ENCODE data around the gene SPDYC.

SPDYC gene

GRCh38 chr11:65185869-65186341 lies 15.9 kb downstream of the SPDYC start:
- Histone ChIP-seq H3K4me2 (ENCODE audit: low read length) (no peak overlapping the region), H3K9me2 (ENCODE audit: low read depth, low read length) (no peaks in the 10 kb centered on the region), H3K9me3 (ENCODE audit: low read length) (no peaks in the 10 kb centered on the region), H3K9ac (ENCODE audit: low read length) (no peak overlapping the region), H2AFZ (ENCODE audit: low read length) (no peak overlapping the region), H3F3A (ENCODE audit: insufficient read depth, low read length) (no peaks in the 10 kb centered on the region), H3K4me1 (ENCODE audit: insufficient read depth, low read length, severe bottlenecking) (peaks cover 20% of the 10 kb centered on the region), H3K36me3 (ENCODE audit: insufficient read depth, low read length) (peaks cover 43% of the 10 kb centered on the region), H3K4me3 (ENCODE audit: low read depth, low read length, poor library complexity, severe bottlenecking) (no peak overlapping the region), H3K27me3 (ENCODE audit: insufficient read depth, low read length) (no peaks in the 10 kb centered on the region), H4K20me1 (ENCODE audit: insufficient read depth, low read length) (no peaks in the 10 kb centered on the region), H3K27ac (ENCODE audit: low read depth, low read length, poor library complexity, severe bottlenecking) (no peak overlapping the region), H3K79me2 (ENCODE audit: insufficient read depth, low read length) (no peaks in the 10 kb centered on the region)
- TF ChIP-seq CTCF (IDR thresholded peaks at IDR 0.05; ENCODE audit: low read length): peak; percentile 41
- TF ChIP-seq EZH2 (IDR thresholded peaks at IDR 0.05; ENCODE audit: borderline replicate concordance, low read length): no peak

GRCh38 chr11:65186701-65187100 lies 16.7 kb downstream of the SPDYC start:
- Histone ChIP-seq H4K20me1 (ENCODE audit: insufficient read depth, low read length) (no peaks in the 10 kb centered on the region), H3K9ac (ENCODE audit: low read length) (no peak overlapping the region), H3K4me3 (ENCODE audit: low read depth, low read length, poor library complexity, severe bottlenecking) (no peak overlapping the region), H3F3A (ENCODE audit: insufficient read depth, low read length) (no peaks in the 10 kb centered on the region), H3K27me3 (ENCODE audit: insufficient read depth, low read length) (no peaks in the 10 kb centered on the region), H3K4me1 (ENCODE audit: insufficient read depth, low read length, severe bottlenecking) (peaks cover 20% of the 10 kb centered on the region), H3K27ac (ENCODE audit: low read depth, low read length, poor library complexity, severe bottlenecking) (no peak overlapping the region), H2AFZ (ENCODE audit: low read length) (no peak overlapping the region), H3K9me2 (ENCODE audit: low read depth, low read length) (no peaks in the 10 kb centered on the region), H3K36me3 (ENCODE audit: insufficient read depth, low read length) (peaks cover 44% of the 10 kb centered on the region), H3K79me2 (ENCODE audit: insufficient read depth, low read length) (no peaks in the 10 kb centered on the region), H3K9me3 (ENCODE audit: low read length) (no peaks in the 10 kb centered on the region), H3K4me2 (ENCODE audit: low read length) (no peak overlapping the region)
- TF ChIP-seq CTCF (IDR thresholded peaks at IDR 0.05; ENCODE audit: low read length): no peak
- no peak for TF ChIP-seq EZH2 (IDR thresholded peaks at IDR 0.05; ENCODE audit: borderline replicate concordance, low read length)

- no peaks in the 10 kb centered on the region for H3K9me3 ChIP-seq (ENCODE audit: low read length)
- H3F3A ChIP-seq (ENCODE audit: insufficient read depth, low read length): no peaks in the 10 kb centered on the region
- peaks cover 17% of the 10 kb centered on the region for H3K4me1 ChIP-seq (ENCODE audit: insufficient read depth, low read length, severe bottlenecking)
- H3K4me2 ChIP-seq (ENCODE audit: low read length): no peak overlapping the region
- H3K36me3 ChIP-seq (ENCODE audit: insufficient read depth, low read length): peaks cover 47% of the 10 kb centered on the region
- no peaks in the 10 kb centered on the region for H3K27me3 ChIP-seq (ENCODE audit: insufficient read depth, low read length)
- TF ChIP-seq CTCF (IDR thresholded peaks at IDR 0.05; ENCODE audit: low read length): no peak
- no peak overlapping the region for H3K9ac ChIP-seq (ENCODE audit: low read length)
- no peak overlapping the region for H3K4me3 ChIP-seq (ENCODE audit: low read depth, low read length, poor library complexity, severe bottlenecking)
- H3K79me2 ChIP-seq (ENCODE audit: insufficient read depth, low read length): no peaks in the 10 kb centered on the region
- no peak overlapping the region for H3K27ac ChIP-seq (ENCODE audit: low read depth, low read length, poor library complexity, severe bottlenecking)
- no peaks in the 10 kb centered on the region for H4K20me1 ChIP-seq (ENCODE audit: insufficient read depth, low read length)
- H2AFZ ChIP-seq (ENCODE audit: low read length): no peak overlapping the region
- no peaks in the 10 kb centered on the region for H3K9me2 ChIP-seq (ENCODE audit: low read depth, low read length)
Measured at GRCh38 chr11:65187146-65187675, 17.2 kb downstream of the SPDYC start.

Data from OCI-LY1 (cell line).